Measurements from ENCODE around the gene PPP1R12B. TPM values are rescaled to one million over a fixed set of nuclear protein-coding genes. Genes with fewer than 3 reads are reported as not detected.
"Not testable (repeated sequence)": the region's sequence is repeated elsewhere in the genome, so short reads cannot be mapped to it uniquely, and the experiment has no call there.

The PPP1R12B gene
- total RNA-seq, 1 experiment from 2014 or later, result 18.7 TPM

- DNase-seq (ENCODE audit: low spot score), result no peak
Measured at GRCh38 chr1:202405928-202406327, 57.4 kb downstream of the PPP1R12B start.

- not testable (repeated sequence) for DNase-seq (ENCODE audit: low spot score)
Measured at GRCh38 chr1:202406896-202407295, 58.4 kb downstream of the PPP1R12B start.

GRCh38 chr1:202407378-202407777 is 58.9 kb downstream of the PPP1R12B start:
- not testable (repeated sequence) for DNase-seq (ENCODE audit: low spot score)

GRCh38 chr1:202410251-202410650 is 61.8 kb downstream of the PPP1R12B start:
- DNase-seq (ENCODE audit: low spot score), result peak; percentile 35

GRCh38 chr1:202410854-202411357 is 62.4 kb downstream of the PPP1R12B start:
- peak; percentile 80 for DNase-seq (ENCODE audit: low spot score)

- DNase-seq (ENCODE audit: low spot score), result peak; percentile 36
Measured at GRCh38 chr1:202411422-202411821, 62.9 kb downstream of the PPP1R12B start.

- not testable (repeated sequence) for DNase-seq (ENCODE audit: low spot score)
Measured at GRCh38 chr1:202412421-202412820, 63.9 kb downstream of the PPP1R12B start.

- DNase-seq (ENCODE audit: low spot score), result no peak
Measured at GRCh38 chr1:202416641-202417040, 68.1 kb downstream of the PPP1R12B start.

- not testable (repeated sequence) for DNase-seq (ENCODE audit: low spot score)
Measured at GRCh38 chr1:202417141-202417540, 68.6 kb downstream of the PPP1R12B start.

GRCh38 chr1:202417762-202418201 is 69.3 kb downstream of the PPP1R12B start:
- not testable (repeated sequence) for DNase-seq (ENCODE audit: low spot score)

- not testable (repeated sequence) for DNase-seq (ENCODE audit: low spot score)
Measured at GRCh38 chr1:202419731-202420130, 71.2 kb downstream of the PPP1R12B start.

- DNase-seq (ENCODE audit: low spot score), result not testable (repeated sequence)
Measured at GRCh38 chr1:202420422-202421094, 72.1 kb downstream of the PPP1R12B start.

GRCh38 chr1:202422709-202423108 is 74.2 kb downstream of the PPP1R12B start:
- not testable (repeated sequence) for DNase-seq (ENCODE audit: low spot score)

- not testable (repeated sequence) for DNase-seq (ENCODE audit: low spot score)
Measured at GRCh38 chr1:202424260-202424659, 75.8 kb downstream of the PPP1R12B start.

GRCh38 chr1:202430111-202430510 is 81.6 kb downstream of the PPP1R12B start:
- DNase-seq (ENCODE audit: low spot score), result not testable (repeated sequence)

GRCh38 chr1:202432338-202432737 is 83.8 kb downstream of the PPP1R12B start:
- not testable (repeated sequence) for DNase-seq (ENCODE audit: low spot score)

GRCh38 chr1:202433155-202434043 is 84.9 kb downstream of the PPP1R12B start:
- no peak for DNase-seq (ENCODE audit: low spot score)

GRCh38 chr1:202434059-202434458 is 85.6 kb downstream of the PPP1R12B start:
- DNase-seq (ENCODE audit: low spot score), result no peak

GRCh38 chr1:202438393-202439174 is 90.1 kb downstream of the PPP1R12B start:
- no peak for DNase-seq (ENCODE audit: low spot score)

- DNase-seq (ENCODE audit: low spot score), result no peak
Measured at GRCh38 chr1:202439308-202439707, 90.8 kb downstream of the PPP1R12B start.

- not testable (repeated sequence) for DNase-seq (ENCODE audit: low spot score)
Measured at GRCh38 chr1:202448140-202448539, 99.6 kb downstream of the PPP1R12B start.
